Activated naive CD4-positive, alpha-beta T cell treated with anti-CD3 and anti-CD28 coated beads for 36 hours (primary cell): ENCODE results near the gene SOX18. TPM values are rescaled to one million over a fixed set of nuclear protein-coding genes. Genes with fewer than 3 reads are reported as not detected.

Experiments
- CTCF ChIA-PET: fragments of 350-600 bp; sonication (Branson Sonifier 250); formaldehyde crosslinking; loops from one replicate; lab custom pipeline; 2021; ENCODE audit warnings: antibody characterized with exemption; lab: Charles Lee
- DNase-seq: peaks from one replicate; pipeline ENCODE4 v3.0.0-alpha.2; 2020
- H3K27ac Mint-ChIP-seq: one replicate; pipeline ENCODE4 v1.8.0; 2021; ENCODE audit warnings: mild to moderate bottlenecking, mixed read lengths
- H3K27me3 Mint-ChIP-seq: one replicate; pipeline ENCODE4 v1.8.0; 2021; ENCODE audit warnings: low read depth, mixed read lengths
- H3K36me3 Mint-ChIP-seq: one replicate; pipeline ENCODE4 v1.8.0; 2021; ENCODE audit warnings: low read depth, mixed read lengths
- H3K4me1 Mint-ChIP-seq: one replicate; pipeline ENCODE4 v1.8.0; 2021; ENCODE audit warnings: low read depth, mixed read lengths
- H3K4me3 Mint-ChIP-seq: one replicate; pipeline ENCODE4 v1.8.0; 2021; ENCODE audit warnings: mild to moderate bottlenecking, moderate library complexity, mixed read lengths
- H3K9me3 Mint-ChIP-seq: one replicate; pipeline ENCODE4 v1.8.0; 2021; ENCODE audit warnings: mixed read lengths
- intact Hi-C: fragments of 100-400 bp; cut with micrococcal nuclease; formaldehyde crosslinking; loops from one replicate; pipeline ENCODE4 v1.15.1; 2023
- total RNA-seq, 2 experiments: library from RNA; stranded (reverse); gene quantifications; one replicate each; pipeline ENCODE4 v1.2.3, GENCODE V29; 2021

The SOX18 gene
- total RNA-seq, 2 experiments from 2014 or later: not detected

DNA sequence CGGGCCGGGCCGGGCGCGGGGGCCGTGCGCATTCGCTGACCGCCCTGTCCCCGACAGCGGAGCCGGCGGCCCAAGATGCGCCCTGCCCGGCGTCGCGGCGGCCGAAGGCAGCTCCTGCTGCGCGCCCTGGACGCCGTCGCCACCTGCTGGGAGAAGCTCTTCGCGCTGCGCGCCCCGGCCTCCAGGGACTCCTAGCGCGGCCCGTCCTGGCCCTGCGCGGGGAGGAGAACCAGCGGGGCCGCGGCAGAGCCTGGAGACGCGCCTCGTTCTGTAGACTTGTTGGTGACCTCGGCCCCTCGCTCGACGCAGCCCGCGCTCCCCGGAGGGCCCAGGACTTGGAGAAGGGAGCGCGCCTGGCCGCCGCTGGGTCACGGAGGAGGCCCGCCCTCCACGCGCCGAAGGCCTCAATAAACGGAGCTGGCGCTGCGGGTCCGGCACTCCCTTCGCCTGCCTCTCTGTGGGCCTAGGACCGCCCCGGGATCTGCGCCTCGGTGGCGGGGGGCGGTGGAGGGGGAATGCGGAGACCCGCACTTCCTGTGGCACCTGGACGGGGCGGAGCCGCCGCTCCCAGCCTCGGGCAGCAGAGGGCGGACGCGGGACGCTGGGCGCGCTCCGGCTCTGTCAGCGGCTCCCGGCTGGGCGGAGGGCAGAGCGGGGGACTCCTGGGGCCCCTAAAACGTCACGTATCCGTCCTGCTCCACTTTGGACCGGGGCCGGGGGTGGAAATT is 10.7 kb downstream of the SOX18 start:
- peaks cover 53% of the 10 kb centered on the region for H3K4me1 Mint-ChIP-seq
- peaks cover 2% of the 10 kb centered on the region for H3K27me3 Mint-ChIP-seq
- CTCF ChIA-PET: interaction anchor here (0.6 to 5.3 kb wide), 25 partner anchors 8 to 501 kb away, joined by 3 to 39 read pairs (median 5); partner anchors contain the start of genes LKAAEAR1, PCMTD2, PRPF6 and PTK6
- H3K36me3 Mint-ChIP-seq: peaks cover 1% of the 10 kb centered on the region
- peak overlapping the region; percentile 67 for H3K4me3 Mint-ChIP-seq
- no peaks in the 10 kb centered on the region for H3K9me3 Mint-ChIP-seq
- no peak overlapping the region for H3K27ac Mint-ChIP-seq
- peak; percentile 84 for DNase-seq
- intact Hi-C loops: loop anchor here (1.0 to 5.0 kb wide), 6 partner anchors 19 to 500 kb away; no protein-coding TSS in a partner anchor

DNA sequence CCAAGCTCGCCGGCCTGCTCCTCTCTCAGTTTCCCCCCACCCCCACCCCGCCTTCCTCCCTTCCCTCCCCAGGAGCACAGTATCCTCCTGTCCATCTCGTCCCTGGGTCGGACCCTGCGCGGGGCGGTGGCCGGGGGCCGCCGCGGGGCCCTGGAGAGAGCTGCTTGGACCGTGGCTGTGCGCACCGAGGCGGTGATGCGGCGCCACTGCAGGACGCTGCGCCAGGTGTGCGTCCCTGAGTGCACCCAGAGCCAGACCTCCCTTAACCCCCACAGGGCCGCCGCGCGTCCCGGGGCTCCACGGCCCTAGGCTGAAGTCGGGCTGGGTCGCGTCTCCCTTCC is 11.2 kb downstream of the SOX18 start:
- H3K4me3 Mint-ChIP-seq: peak overlapping the region; percentile 32
- H3K9me3 Mint-ChIP-seq: no peaks in the 10 kb centered on the region
- H3K36me3 Mint-ChIP-seq: peaks cover 2% of the 10 kb centered on the region
- peaks cover 2% of the 10 kb centered on the region for H3K27me3 Mint-ChIP-seq
- CTCF ChIA-PET: interaction anchor here (0.7 to 5.3 kb wide), 15 partner anchors 9 to 219 kb away, joined by 3 to 39 read pairs (median 8); partner anchors contain the start of genes LKAAEAR1, PCMTD2, PRPF6 and SAMD10
- peaks cover 53% of the 10 kb centered on the region for H3K4me1 Mint-ChIP-seq
- H3K27ac Mint-ChIP-seq: no peak overlapping the region
- no peak for DNase-seq
- intact Hi-C loops: loop anchor here (1.0 to 5.0 kb wide), 3 partner anchors 45 to 131 kb away; no protein-coding TSS in a partner anchor

DNA sequence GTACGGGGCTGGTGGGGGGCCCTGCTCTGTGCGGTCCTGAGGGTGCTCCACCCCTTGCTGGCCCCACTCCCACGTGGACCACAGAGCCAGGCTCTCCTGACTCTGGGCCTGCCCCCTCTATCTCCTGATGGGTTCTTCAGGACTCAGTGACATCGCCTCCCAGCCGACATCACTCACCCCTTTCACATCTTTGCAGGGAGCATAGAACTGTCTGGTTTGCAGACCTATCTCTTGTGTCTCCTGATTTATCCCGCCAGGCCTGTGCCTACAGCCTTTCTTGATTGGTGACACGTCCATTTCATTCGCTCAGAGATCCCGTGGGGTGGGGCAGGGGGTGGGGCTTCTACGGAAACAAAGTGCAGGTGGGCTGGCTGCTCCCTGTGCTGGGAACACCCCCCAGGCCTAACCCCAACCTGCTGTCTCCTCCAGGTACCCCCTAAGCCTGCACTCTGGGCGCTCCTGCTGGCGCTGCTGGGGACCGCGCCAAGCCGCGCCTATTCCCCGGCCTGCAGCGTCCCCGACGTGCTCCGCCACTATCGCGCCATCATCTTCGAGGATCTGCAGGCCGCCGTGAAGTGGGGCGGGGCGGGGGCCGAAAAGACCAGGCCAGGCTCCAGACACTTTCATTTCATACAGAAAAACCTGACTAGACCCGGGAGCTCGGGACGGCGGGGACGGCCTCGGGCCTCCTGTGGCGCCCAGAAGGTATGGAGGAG is 11.8 kb downstream of the SOX18 start:
- CTCF ChIA-PET: interaction anchor here (0.7 to 5.3 kb wide), 15 partner anchors 10 to 219 kb away, joined by 3 to 39 read pairs (median 8); partner anchors contain the start of genes LKAAEAR1, PCMTD2, PRPF6 and SAMD10
- Mint-ChIP-seq H3K27ac (no peak overlapping the region), H3K36me3 (peaks cover 2% of the 10 kb centered on the region), H3K4me3 (peak overlapping the region; percentile 39), H3K27me3 (peaks cover 2% of the 10 kb centered on the region), H3K9me3 (no peaks in the 10 kb centered on the region), H3K4me1 (peaks cover 53% of the 10 kb centered on the region)
- intact Hi-C loops: loop anchor here (1.0 to 5.0 kb wide), 3 partner anchors 45 to 130 kb away; no protein-coding TSS in a partner anchor
- no peak for DNase-seq

DNA sequence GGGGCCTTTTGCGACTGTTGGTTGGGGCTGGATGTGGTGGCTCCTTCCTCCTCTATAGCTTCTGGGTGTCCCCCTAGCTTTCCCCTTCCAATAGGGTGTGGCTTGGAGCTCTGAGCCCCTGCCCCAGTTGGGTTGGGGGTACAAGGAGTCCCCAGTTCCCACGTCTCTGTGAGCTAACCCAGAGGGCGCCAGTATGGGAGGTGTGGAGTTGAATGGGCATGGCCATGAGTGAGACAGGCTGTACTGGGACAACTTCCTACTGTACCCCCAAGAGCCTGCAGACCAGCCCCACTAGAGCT is 12.3 kb downstream of the SOX18 start:
- peaks cover 2% of the 10 kb centered on the region for H3K36me3 Mint-ChIP-seq
- H3K27ac Mint-ChIP-seq: no peak overlapping the region
- intact Hi-C loops: loop anchor here (5.0 kb wide), 1 partner anchor 130 kb away; no protein-coding TSS in a partner anchor
- no peak overlapping the region for H3K4me3 Mint-ChIP-seq
- CTCF ChIA-PET: interaction anchor here (0.7 to 5.3 kb wide), 4 partner anchors 14 to 84 kb away, joined by 3 to 39 read pairs (median 18); partner anchors contain the start of genes PRPF6 and SAMD10
- no peak for DNase-seq
- no peaks in the 10 kb centered on the region for H3K9me3 Mint-ChIP-seq
- H3K27me3 Mint-ChIP-seq: peaks cover 2% of the 10 kb centered on the region
- peaks cover 53% of the 10 kb centered on the region for H3K4me1 Mint-ChIP-seq

DNA sequence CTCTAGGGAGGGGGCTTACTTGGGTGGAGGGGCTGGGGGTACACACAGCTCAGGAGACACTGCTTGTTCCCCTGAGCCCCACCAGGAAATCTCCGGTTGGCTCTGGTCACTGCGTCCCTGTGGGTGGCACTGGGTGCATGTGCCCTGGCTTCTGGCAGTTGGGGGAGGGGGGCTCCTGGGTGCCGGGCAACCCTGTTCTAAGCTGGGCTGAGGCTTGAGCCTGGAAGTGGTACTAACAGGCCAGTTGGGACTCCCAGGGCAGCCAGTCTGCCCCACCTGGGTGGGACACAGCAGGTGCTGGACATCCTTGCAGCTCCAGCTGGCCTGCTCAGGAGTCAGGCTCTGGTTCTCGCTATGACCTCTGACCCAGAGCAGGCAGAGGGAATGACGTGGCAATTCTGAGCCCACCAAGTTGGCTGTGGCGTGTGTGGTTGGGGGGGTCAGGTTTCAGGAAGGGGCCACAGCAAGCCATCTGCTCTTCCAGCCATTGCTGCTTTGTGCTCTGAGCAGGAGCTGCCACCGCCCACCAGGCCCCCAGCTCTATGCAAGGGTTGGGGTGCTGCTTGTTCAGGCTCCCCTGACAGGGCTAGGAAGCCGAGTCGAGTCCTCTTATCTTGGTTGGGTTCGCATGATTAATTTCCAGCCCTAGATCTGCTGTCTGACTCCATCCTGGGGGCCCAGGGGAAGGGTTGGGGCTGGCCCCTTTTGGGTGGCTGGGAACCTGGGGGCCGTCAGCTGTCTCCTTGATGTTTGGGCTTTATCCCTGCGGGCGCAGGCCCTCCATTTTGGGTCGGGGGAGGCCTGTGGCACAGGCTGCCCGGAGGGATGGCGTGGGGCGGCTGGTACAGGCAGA is 12.9 kb downstream of the SOX18 start:
- H3K27ac Mint-ChIP-seq: no peak overlapping the region
- H3K27me3 Mint-ChIP-seq: peaks cover 2% of the 10 kb centered on the region
- no peaks in the 10 kb centered on the region for H3K9me3 Mint-ChIP-seq
- peak overlapping the region; percentile 4 for H3K4me3 Mint-ChIP-seq
- intact Hi-C loops: loop anchor here (5.0 kb wide), 1 partner anchor 129 kb away; no protein-coding TSS in a partner anchor
- DNase-seq: peak; percentile 38
- H3K4me1 Mint-ChIP-seq: peaks cover 52% of the 10 kb centered on the region
- CTCF ChIA-PET: interaction anchor here (0.7 to 5.3 kb wide), 6 partner anchors 13 to 399 kb away, joined by 3 to 39 read pairs (median 4); partner anchors contain the start of genes PRPF6 and SAMD10
- peaks cover 2% of the 10 kb centered on the region for H3K36me3 Mint-ChIP-seq

DNA sequence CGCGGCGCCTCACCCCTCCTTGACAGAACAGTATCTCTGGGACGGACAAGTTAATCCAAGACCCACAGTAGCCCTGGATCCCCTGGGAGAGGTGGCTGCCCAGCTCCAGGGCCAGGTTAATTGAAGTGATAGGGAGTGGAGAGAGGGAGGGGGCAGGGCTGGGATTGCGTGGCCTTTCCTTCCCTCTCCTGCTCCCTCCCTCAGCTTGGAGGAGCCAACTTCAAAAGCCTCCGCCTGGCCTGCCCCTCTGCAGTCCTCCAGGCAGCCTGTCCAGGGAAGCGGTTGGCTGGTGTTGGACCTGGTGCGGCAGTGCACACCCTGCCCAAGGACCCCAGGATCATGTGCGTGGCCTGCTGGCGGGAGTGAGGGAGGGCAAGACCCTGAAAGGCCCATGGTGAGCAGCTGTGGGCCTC is 13.5 kb downstream of the SOX18 start, which contains the start of gene C20orf204:
Gene C20orf204 (plus strand): TSS at position 250 of the 413 bp plus-strand sequence. CDS start 142 bp downstream, at position 392.
- peak within 1 kb of the TSS; percentile 4 for H3K4me3 Mint-ChIP-seq
- H3K27ac Mint-ChIP-seq: peak within 1 kb of the TSS; percentile 88
- no peaks in the 10 kb centered on the region for H3K9me3 Mint-ChIP-seq
- no peak for DNase-seq
- peaks cover 2% of the 10 kb centered on the region for H3K27me3 Mint-ChIP-seq
- peaks cover 2% of the 10 kb centered on the region for H3K36me3 Mint-ChIP-seq
- intact Hi-C loops: loop anchor here (5.0 kb wide), 1 partner anchor 129 kb away; no protein-coding TSS in a partner anchor
- peaks cover 48% of the 10 kb centered on the region for H3K4me1 Mint-ChIP-seq
- CTCF ChIA-PET: interaction anchor here (0.7 to 1.5 kb wide), 3 partner anchors 13 to 398 kb away, joined by 3 to 4 read pairs (median 4); no protein-coding TSS in a partner anchor

DNA sequence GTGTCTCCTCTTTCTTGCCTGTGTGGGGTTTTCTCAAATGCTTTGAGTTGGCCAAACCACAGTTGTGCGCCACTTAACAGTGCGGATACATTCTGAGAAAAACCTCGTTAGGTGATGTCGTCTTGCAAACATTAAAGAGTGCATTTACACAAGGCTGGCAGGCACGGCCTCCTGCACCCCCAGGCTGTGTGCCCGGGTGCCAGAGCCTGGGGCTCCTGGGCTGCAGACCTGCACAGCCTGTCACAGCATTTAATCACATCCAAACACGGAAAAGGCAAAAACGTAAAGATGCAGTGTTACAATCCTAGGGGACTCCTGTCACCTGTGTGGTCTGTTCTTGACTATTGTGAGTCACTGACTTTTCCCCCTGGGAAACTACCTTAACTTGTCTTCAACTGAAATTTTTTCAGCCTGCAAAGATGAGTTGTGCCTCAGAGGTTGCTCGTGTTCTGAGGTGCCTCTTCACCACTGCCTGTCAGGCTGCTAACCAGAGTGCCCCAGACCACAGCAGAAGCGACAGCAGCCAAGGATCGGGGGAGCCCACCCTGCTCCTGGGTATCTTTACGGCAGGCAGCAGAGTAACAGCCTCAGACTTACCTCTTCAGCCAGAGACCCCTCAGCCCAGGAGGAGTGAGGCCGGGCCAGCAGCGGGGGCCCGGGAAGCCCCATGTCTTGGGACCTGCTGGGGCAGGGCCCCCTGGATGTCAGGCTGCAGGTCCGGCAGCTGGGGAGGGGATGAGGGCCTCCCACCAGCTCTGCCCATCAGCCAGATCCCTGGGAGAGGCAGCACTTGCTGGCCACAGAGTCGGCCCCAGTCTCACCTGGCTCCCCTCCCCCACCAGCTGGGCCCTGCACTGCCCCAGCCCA is 14.1 kb downstream of the SOX18 start:
- Mint-ChIP-seq H3K4me1 (peaks cover 46% of the 10 kb centered on the region), H3K4me3 (no peak overlapping the region), H3K27me3 (peaks cover 2% of the 10 kb centered on the region), H3K9me3 (no peaks in the 10 kb centered on the region), H3K27ac (peak overlapping the region; percentile 88), H3K36me3 (peaks cover 4% of the 10 kb centered on the region)
- CTCF ChIA-PET: interaction anchor here (0.7 to 1.5 kb wide), 2 partner anchors 19 to 398 kb away, joined by 3 to 4 read pairs; no protein-coding TSS in a partner anchor
- DNase-seq: peak; percentile 61
- intact Hi-C loops: loop anchor here (5.0 kb wide), 1 partner anchor 128 kb away; no protein-coding TSS in a partner anchor

DNA sequence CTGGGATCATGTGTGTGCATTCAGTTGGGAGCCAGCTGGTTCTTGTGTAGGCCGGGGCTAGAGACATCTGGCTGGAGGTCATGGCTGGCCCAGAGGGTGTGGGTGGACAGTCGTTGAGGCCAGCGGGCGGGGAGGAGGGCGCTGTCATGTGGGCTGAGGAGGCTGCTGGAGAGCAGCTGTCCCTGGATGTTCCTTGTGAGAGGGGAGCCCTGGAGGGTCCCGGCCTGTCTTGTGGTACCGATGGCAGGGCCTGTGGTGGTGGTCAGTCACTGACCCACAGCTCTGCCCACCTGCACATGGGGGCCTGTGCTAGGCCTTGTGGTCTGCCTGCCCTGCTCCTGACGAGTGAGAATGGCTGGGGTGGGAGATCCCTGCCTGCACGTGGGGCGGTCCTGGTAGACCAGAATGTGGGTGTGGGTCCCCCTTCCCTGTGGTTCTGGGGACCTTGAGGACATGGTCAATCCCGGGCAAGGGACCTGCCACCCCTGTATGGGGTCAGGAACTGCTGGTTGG is 15.4 kb downstream of the SOX18 start:
- peaks cover 34% of the 10 kb centered on the region for H3K4me1 Mint-ChIP-seq
- H3K36me3 Mint-ChIP-seq: peaks cover 9% of the 10 kb centered on the region
- intact Hi-C loops: no loop called here
- DNase-seq: no peak
- no peak overlapping the region for H3K4me3 Mint-ChIP-seq
- CTCF ChIA-PET: interaction anchor here (1.1 kb wide), 1 partner anchor 23 kb away, joined by 3 read pairs; no protein-coding TSS in a partner anchor
- H3K9me3 Mint-ChIP-seq: no peaks in the 10 kb centered on the region
- H3K27me3 Mint-ChIP-seq: peaks cover 2% of the 10 kb centered on the region
- H3K27ac Mint-ChIP-seq: peak overlapping the region; percentile 46

DNA sequence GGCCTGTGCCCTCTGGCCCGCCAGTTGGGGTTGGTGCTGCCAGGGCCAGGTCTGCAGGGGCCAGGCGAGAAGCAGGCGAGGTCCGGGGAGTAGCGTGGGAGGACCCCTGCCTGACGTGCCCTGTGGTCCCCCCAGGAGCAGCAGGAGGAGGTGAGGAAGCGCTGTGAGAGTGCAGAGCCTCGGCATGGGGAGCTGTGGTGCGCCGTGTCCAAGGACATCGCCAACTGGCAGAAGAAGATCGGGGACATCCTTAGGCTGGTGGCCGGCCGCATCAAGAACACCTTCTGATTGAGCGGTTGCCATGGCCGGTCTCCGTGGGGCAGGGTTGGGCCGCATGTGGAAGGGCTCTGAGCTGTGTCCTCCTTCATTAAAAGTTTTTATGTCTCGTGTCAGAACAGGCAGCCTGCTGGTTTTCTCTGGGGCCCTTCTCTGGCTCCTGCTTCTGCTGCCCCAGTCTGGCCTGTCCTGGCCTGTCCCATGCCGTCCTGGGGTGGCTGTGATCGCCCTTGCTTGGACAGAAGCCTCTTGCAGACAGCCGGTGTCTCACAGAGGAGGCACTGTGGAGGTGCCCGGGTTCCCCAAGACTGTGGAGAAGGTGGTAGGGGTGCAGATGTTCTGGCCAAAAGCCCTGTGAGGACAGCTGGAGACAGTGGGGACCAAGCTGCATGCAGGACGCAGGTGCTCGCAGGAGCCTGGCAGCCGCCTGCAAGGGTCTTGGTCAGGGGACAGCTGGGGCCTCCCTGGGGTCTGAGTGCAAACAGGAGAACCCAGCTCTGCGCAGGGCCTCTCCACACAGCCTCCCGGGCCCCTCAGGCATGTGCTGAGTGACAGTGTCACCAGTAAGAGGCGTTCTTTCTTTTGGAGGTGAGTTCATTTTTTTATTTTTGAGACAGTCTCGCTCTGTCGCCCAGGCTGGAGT is 16.5 kb downstream of the SOX18 start:
- no peak overlapping the region for H3K27ac Mint-ChIP-seq
- H3K4me3 Mint-ChIP-seq: no peak overlapping the region
- DNase-seq: no peak
- no peaks in the 10 kb centered on the region for H3K9me3 Mint-ChIP-seq
- peaks cover 33% of the 10 kb centered on the region for H3K4me1 Mint-ChIP-seq
- peaks cover 2% of the 10 kb centered on the region for H3K27me3 Mint-ChIP-seq
- intact Hi-C loops: no loop called here
- H3K36me3 Mint-ChIP-seq: peaks cover 10% of the 10 kb centered on the region
- CTCF ChIA-PET: interaction anchor here (0.6 to 1.1 kb wide), 2 partner anchors 10 to 24 kb away, joined by 3 to 4 read pairs; no protein-coding TSS in a partner anchor
